Measurements from ENCODE around the gene COL12A1. TPM values are rescaled to one million over a fixed set of nuclear protein-coding genes. Genes with fewer than 3 reads are reported as not detected.

The COL12A1 gene
- total and polyA plus RNA-seq, 9 of the 15 experiments (the other 6 are each of a cell fraction or from before 2014, with no cell fraction given) = 0.11 TPM; not detected in 8

DNA sequence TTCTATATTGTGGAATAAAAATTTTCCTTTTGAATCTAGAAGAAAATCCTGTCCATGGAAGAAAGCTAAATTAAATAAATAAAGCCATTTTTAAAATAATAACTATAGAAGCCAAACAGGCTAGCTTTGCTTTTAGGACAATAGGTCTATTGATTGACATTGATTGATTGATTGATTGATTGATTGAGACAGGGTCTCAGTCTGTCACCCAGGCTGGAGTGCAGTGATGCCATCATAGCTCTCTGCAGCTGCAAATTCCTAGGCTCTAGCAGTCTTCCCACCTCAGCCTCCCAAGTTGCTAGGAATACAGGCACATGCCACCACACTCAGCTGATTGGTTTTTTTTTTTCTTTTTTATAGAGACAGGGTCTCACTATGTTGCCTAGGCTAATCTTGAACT lies 97.9 kb downstream of the COL12A1 start (continued):
- TF ChIP-seq, protein P1, sequence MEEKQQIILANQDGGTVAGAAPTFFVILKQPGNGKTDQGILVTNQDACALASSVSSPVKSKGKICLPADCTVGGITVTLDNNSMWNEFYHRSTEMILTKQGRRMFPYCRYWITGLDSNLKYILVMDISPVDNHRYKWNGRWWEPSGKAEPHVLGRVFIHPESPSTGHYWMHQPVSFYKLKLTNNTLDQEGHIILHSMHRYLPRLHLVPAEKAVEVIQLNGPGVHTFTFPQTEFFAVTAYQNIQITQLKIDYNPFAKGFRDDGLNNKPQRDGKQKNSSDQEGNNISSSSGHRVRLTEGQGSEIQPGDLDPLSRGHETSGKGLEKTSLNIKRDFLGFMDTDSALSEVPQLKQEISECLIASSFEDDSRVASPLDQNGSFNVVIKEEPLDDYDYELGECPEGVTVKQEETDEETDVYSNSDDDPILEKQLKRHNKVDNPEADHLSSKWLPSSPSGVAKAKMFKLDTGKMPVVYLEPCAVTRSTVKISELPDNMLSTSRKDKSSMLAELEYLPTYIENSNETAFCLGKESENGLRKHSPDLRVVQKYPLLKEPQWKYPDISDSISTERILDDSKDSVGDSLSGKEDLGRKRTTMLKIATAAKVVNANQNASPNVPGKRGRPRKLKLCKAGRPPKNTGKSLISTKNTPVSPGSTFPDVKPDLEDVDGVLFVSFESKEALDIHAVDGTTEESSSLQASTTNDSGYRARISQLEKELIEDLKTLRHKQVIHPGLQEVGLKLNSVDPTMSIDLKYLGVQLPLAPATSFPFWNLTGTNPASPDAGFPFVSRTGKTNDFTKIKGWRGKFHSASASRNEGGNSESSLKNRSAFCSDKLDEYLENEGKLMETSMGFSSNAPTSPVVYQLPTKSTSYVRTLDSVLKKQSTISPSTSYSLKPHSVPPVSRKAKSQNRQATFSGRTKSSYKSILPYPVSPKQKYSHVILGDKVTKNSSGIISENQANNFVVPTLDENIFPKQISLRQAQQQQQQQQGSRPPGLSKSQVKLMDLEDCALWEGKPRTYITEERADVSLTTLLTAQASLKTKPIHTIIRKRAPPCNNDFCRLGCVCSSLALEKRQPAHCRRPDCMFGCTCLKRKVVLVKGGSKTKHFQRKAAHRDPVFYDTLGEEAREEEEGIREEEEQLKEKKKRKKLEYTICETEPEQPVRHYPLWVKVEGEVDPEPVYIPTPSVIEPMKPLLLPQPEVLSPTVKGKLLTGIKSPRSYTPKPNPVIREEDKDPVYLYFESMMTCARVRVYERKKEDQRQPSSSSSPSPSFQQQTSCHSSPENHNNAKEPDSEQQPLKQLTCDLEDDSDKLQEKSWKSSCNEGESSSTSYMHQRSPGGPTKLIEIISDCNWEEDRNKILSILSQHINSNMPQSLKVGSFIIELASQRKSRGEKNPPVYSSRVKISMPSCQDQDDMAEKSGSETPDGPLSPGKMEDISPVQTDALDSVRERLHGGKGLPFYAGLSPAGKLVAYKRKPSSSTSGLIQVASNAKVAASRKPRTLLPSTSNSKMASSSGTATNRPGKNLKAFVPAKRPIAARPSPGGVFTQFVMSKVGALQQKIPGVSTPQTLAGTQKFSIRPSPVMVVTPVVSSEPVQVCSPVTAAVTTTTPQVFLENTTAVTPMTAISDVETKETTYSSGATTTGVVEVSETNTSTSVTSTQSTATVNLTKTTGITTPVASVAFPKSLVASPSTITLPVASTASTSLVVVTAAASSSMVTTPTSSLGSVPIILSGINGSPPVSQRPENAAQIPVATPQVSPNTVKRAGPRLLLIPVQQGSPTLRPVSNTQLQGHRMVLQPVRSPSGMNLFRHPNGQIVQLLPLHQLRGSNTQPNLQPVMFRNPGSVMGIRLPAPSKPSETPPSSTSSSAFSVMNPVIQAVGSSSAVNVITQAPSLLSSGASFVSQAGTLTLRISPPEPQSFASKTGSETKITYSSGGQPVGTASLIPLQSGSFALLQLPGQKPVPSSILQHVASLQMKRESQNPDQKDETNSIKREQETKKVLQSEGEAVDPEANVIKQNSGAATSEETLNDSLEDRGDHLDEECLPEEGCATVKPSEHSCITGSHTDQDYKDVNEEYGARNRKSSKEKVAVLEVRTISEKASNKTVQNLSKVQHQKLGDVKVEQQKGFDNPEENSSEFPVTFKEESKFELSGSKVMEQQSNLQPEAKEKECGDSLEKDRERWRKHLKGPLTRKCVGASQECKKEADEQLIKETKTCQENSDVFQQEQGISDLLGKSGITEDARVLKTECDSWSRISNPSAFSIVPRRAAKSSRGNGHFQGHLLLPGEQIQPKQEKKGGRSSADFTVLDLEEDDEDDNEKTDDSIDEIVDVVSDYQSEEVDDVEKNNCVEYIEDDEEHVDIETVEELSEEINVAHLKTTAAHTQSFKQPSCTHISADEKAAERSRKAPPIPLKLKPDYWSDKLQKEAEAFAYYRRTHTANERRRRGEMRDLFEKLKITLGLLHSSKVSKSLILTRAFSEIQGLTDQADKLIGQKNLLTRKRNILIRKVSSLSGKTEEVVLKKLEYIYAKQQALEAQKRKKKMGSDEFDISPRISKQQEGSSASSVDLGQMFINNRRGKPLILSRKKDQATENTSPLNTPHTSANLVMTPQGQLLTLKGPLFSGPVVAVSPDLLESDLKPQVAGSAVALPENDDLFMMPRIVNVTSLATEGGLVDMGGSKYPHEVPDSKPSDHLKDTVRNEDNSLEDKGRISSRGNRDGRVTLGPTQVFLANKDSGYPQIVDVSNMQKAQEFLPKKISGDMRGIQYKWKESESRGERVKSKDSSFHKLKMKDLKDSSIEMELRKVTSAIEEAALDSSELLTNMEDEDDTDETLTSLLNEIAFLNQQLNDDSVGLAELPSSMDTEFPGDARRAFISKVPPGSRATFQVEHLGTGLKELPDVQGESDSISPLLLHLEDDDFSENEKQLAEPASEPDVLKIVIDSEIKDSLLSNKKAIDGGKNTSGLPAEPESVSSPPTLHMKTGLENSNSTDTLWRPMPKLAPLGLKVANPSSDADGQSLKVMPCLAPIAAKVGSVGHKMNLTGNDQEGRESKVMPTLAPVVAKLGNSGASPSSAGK (IDR thresholded peaks at IDR 0.05) = no peak
- TF ChIP-seq, protein P2, sequence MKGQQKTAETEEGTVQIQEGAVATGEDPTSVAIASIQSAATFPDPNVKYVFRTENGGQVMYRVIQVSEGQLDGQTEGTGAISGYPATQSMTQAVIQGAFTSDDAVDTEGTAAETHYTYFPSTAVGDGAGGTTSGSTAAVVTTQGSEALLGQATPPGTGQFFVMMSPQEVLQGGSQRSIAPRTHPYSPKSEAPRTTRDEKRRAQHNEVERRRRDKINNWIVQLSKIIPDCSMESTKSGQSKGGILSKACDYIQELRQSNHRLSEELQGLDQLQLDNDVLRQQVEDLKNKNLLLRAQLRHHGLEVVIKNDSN (CRISPR knock-in tag; IDR thresholded peaks at IDR 0.05) = no peak
- no peak for TF ChIP-seq ZC3H8 (IDR thresholded peaks at IDR 0.05)
- TF ChIP-seq CREB1 (IDR thresholded peaks at IDR 0.05) = no peak
- no peak for TF ChIP-seq CREB1 (CRISPR knock-in tag; IDR thresholded peaks at IDR 0.05)
- TF ChIP-seq CC2D1A (IDR thresholded peaks at IDR 0.05) = no peak

Data from K562 (cell line).